NCI-H69 (cell line): Measurements from ENCODE around the gene ZNF320.
"Not testable (repeated sequence)": the region's sequence is repeated elsewhere in the genome, so short reads cannot be mapped to it uniquely, and the experiment has no call there.

Source experiments
- DNase-seq: peaks from one replicate; lab custom pipeline; 2025; lab: John Stamatoyannopoulos, UW

The ZNF320 gene

DNA sequence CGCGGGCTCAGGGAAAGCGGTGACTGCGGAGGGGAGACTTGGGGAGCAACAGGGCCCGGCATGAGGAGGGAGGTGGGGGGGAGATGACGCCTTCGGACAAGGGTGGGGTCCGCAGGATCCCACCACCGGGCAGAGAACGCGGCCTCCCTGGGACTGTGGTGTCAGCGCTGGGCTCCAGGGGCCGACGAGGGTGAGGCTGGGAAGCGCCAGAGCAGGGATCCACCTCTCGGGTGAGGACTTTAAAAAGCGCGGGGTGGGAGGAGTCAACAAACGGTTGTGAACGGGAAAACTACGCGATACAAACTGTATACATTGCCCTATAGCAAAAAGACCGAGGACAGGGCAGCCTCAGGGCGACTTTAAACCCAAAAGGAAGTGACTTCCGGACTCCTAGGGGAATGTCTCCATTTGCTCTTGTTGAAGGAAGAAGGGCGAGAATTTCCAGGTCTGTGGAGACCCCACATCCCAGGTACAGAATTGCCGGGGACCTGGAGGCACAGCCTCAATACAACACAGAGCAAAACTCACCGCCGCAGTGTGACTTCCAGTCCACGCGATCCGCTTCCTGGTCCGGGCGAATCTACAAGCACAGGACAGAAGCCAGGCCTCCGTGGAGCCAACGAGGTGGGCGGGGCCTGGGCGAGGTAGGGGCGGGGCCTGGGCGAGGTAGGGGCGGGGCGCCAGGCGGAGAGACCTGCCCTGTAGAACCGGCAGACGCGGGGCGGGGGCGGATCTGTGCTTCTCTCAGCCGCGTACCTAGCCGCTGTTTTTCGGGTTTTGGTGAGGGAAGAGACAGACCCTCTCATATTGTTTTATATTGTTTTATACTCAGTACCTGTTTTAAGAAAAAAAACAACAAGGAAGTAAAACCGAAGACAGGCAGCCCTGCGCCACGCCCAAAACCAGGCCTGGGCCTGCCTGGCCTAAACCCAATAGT lies 25.7 kb upstream of the ZNF320 start, which contains the start of gene ZNF888:
Gene ZNF888 (minus strand): TSS at position 588 of the 937 bp plus-strand sequence. CDS start 5,555 bp downstream, outside the sequence.
- DNase-seq = peak; percentile 91

DNA sequence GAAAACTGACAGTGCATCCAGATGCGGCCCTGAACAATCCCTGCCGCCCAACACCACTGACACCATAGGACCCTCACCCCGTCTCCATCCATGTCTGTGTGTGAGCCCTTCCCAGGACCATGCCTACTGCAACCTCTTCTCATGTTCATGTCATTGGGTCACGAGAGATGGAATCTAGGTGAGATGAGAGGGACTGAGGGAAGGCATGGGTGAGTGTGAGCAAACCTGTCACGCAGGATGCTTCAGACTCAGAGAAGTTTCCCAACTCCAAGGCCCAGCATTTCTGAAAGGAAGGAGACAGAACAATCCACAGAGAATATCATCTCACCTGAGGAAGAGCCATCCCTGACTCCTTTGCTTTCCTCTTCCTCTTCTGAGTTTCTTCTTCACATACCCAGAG lies 20.1 kb upstream of the ZNF320 start:
- no peak for DNase-seq

DNA sequence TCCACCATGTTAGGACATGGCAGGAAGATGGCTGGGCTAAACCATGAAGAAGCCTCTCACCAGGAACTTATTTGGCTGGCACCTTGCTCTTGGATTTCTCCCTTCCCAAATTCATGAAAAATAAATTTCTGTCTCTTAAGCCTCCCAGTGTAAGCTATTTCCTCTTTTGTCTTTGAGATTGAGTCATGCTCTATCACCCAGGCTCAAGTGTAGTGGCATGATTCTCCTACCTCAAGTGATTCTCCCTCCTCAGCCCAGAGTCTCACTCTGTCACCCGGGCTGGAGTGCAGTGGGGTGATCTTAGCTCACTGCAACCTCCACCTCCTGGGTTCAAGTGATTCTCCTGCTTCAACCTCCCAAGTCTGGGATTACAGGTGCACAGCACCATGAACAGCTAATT lies 13.2 kb upstream of the ZNF320 start:
- DNase-seq = no peak

DNA sequence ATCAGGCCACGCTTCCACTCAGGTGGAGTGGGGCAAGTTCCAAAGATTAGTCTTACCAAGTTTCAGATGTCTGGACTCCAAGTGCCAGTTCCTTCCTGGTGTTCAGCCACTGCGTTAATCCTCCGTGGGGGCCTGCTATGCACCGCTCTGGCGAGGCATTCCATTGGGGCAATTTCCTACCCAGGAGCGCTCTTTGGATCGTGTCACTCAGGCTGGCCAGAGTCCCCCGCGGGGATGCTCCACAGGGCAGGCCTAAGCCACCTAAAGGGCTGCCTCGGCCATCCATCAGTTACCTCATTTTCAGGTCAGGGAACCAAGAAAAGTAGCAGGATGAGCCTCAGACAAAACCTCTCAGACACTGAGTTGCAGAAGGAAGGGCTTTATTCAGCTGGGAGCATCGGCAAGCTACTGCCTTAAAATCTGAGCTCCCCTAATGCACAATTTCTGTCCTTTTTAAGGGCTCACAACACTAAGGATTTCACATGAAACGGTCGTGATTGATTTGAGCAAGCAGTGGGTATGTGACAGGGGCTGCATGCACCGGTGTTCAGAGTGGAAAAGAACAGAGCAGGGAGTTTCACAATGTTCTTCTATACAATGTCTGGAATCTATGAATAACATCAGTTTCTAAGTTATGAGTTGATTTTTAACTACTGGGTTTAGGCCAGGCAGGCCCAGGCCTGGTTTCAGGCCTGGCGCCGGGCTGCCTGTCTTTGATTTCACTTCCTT lies 6.8 kb upstream of the ZNF320 start:
- DNase-seq = not testable (repeated sequence)

DNA sequence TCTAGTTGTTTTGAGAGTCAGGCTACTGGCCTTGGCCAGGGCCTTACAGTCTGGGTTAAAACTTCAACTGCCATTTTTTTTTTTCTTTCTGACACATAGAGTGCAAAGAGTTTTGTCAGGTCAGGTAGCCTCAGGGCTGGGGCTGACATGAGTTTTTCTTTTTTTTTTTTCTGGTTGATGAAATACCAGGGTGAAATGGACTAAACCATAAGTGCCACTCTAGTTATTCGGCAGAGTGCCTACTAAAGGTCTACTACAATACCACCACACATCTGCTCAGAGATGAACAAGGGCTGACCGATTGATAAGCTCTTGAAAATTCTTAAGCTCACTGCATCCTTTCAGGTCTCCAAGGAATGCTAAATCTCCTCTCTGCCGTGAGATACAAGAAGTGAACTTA lies 4.4 kb upstream of the ZNF320 start:
- no peak for DNase-seq

DNA sequence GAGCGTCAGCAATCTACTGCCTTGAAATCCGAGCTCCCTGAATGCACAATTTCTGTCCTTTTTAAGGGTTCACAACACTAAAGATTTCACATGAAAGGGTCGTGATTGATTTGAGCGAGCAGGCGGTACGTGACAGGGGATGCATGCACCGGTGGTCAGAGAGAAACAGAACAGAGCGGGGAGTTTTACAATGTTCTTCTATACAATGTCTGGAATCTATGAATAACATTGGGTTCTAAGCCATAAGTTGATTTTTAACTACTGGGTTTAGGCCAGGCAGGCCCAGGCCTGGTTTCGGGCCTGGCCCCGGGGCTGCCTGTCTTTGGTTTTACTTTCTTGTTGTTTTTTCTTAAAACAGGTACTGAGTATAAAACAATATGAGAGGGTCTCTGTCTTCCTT lies 1.2 kb upstream of the ZNF320 start:
- not testable (repeated sequence) for DNase-seq

DNA sequence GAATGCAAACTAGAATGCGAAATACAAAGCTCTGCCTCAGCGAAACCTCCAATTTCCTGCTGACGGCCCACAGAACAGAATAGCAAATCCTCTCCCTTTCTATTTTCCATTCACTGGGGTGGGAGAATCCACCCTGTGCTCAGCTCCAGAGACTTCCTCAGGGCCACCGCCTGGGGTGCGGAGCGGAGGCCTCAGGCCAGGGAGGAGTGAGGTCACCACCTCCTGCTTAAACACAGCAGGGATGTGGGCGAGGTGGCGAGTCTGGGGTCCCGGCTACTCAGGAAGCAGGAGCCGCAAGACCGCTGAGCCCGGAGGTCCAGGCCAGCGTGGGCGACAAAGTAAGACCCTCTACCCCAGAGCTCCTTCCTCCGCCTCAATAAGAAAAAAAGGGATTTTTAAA lies 666 bp upstream of the ZNF320 start:
- no peak for DNase-seq

DNA sequence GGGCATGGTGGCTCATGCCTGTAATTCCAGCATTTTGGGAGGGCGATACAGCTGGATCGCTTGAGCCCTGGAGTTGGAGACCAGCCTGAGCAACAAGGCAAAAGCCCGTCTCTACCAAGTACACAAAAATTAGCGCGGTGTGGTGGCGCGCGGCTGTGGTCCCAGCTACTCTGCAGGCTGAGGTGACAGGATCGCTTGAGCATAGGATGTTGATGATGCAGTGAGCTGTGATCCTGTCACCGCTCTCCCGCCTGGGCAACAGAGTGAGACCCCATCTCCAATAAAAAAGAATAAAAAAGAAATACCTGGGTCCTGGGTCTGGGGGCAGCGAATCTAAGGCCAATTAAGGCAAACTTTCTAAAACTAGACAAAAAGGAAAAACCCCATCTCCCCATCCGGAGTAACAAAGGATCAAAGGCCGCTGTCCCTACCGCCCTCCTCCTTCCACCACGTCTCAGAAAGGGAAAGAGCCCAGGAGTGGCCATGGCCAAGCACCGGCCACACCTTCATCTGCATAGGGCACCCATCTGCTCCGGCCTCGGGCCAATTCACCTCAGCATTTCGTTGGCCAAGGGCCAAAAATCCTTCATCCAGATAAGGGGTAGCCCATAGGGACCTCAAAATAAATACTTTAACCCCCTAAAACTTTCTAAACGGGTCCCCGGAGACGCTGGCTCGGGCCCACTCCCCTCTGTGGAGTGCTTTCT lies 851 bp downstream of the ZNF320 start:
- DNase-seq = peak; percentile 71

DNA sequence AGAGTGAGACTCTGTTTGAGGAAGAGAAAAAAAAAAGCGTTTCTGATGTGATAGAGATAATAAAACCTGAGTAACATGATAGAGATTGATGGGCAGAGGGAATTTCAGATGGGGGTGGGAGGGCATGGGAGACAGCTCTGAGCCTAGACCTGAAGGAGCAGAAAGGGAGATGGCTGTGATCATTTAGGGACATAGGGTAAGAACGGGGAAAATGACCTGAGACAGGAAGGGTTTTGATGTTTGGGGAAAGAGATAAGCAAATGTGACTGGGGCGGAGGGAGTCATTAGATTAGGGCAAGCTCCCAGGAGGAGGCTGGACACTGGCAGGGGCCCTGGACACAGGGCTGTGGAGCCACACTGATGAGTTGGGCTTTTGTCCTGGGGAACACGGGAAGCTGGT lies 6.1 kb downstream of the ZNF320 start:
- DNase-seq = no peak

DNA sequence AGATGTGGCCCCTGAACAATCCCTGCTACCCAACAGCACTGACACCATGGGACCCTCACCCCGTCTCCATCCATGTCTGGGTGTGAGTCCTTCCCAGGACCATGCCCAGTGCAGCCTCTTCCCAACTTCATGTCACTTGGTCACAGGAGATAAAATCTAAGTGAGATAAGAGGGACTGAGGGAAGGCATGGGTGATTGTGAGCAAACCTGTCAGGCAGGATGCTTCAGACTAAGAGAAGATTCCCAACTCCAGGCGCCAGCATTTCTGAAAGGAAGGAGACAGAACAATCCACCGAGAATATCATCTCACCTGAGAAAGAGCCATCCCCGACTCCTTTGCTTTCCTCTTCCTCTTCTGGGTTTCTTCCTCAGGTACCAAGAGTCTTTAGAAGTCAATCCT lies 7.5 kb downstream of the ZNF320 start:
- DNase-seq = no peak

DNA sequence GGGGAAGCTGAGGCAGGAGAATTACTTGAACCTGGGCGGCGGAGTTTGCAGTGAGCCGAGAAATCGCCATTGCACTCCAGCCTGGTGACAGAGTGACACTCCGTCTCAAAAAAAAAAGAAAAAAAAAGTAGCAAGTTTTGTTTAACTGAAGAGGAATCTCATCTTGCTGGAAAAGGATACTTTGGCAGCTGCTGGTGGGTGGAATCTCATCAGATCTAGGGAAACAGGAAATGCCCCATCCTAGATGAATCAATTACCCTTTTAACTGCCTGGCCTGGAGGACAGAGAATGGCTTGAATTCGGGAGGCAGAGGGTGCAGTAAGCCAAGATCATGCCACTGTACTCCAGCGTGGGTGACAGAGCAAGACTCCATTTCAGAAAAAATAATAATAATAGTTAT lies 8.4 kb downstream of the ZNF320 start:
- DNase-seq = no peak

DNA sequence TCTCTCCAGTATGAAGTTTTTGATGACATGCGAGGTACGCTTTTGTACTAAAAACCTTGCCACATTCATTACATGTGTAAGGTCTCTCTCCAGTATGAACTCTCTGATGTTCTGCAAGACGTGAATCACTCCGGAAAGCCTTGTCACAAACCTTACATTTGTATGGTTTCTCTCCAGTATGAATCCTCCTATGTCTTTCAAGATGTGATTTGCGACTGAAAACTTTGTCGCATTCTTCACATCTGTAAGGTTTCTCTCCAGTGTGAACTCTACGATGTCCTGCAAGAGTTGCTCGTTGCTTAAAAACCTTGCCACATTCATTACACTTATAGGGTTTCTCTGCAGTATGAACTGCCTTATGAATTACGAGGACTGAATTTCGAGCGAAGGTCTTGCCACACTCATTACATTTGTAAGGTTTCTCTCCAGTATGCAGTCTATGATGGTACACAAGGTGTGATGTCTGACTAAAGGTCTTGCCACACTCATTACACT lies 16.5 kb downstream of the ZNF320 start:
- no peak for DNase-seq

DNA sequence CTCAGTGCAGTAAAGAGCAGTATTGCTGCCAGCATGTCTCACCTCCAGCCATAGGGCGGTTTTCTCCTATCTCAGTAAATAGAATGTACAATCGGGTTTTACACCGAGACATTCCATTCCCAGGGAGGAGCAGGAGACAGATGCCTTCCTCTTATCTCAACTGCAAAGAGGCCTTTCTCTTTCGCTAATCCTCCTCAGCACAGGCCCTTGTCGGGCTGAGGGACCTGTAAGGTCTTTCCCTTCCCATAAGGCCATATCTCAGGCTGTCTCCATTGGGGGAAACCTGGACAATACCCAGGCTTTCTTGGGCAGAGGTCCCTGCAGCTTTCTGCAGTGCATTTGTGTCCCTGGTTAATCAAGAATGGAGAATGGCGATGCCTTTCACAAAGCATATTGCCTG lies 24.4 kb downstream of the ZNF320 start:
- not testable (repeated sequence) for DNase-seq

DNA sequence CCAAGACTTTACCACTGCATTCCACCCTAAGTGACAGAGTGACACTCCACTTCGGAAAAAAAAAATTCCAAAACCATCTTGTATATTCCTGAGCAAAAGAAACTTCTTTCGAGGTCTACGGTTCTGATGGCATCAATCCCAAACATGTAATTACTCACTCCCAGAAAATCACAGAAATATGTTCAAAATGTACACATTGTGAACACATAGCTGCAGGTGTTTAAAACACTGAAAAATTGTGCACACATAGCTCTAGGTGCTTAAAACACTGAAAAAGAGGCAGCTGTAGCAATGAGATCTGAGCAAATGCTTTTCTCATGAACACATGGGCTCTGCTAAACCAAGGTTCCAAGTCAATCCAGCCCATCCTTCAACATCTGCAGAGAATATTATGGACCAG lies 26.0 kb downstream of the ZNF320 start:
- no peak for DNase-seq

DNA sequence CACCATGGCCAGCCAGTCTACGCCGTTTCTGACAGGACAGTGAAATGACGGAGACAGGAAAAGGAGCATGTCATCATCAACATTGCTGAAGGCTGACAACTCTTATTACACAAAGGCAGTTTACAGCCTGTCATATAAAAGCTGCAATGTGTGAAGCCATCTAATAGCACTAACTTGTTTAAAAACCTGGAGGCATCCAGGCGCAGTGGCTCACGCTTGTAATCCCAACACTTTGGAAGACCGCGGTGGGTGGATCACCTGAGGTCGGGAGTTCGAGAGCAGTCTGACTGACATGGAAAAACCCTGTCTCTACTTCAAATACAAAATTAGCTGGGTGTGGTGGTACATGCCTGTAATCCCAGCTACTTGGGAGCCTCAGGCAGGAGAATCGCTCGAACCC lies 29.4 kb downstream of the ZNF320 start:
- not testable (repeated sequence) for DNase-seq

DNA sequence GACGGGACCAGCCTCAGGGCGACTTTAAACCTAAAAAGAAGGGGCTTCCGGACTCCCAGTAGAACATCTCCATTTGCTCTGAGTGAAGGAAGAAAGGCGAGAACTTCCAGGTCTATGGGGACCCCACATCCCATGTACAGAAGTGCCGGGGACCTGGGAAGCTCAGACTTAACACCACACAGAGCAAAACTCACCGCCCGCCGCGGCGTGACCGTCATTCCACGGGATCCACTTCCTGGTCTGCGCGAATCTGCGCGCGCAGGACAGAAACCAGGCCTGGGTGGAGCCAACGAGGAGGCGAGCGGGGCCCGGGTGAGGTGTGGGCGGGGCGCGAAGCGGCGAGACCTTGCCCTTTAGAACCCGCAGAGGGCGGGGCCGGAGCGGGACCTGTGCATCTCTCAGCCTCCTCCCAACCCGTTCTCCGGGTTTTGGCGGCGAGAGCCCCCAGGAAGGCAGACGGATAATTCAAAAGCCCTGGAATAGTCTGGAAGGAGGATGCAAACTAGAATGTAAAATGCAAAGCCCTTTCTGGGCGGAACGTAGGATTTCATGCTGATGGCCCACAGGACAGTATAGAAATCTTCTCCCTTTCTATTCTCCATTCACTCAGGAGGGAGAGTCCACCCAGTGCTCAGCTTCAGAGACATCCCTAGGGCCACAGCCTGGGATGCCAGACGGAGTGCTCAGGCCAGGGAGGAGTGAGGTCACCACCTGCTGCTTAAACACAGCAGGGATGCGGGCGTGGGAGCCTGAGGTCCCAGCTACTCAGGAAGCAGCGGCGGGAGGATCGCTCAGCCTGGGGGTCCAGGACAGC lies 39.9 kb downstream of the ZNF320 start, which contains the start of gene ZNF468:
Gene ZNF468 (minus strand): TSS at position 242 of the 814 bp plus-strand sequence. CDS start 3,347 bp downstream, outside the sequence.
- peak; percentile 80 for DNase-seq

DNA sequence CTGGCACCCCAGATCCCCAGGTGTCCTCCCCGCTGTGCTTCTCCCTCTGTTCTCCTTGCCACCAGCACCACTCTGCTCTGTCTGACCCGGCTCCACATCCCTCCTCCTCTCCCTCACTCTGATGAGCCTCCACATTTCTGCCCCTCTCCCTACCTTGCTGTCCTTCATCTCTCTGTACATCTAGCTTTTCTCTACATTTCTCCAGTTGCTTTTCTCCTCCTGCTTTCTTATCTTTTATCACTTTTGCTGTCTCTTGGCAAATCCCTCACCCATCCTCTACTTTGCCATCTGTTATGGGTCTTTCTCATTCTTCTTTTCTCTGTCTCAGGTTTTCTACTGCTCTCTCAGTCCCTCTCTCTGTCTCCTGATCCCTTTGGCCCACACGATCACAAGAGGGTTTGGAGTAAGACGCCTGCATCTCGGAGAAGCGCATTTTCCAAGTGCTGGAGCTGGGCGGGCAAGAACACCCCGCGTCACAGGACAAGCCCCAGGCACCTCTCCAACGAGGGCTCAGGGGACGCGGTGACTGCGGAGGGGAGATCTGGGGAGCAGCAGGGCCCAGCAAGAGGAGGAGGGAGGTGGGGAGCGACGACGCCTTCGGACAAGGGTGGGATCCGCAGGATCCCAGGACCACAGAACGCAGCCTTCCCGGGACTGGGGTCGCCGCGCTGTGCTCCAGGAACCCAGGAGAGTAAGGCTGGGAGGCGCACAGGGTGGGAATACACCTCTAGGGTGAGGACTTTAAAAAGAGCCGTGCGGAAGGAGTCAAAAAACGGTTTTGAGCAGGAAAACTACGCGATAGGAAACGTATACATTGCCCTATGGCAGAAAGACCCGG lies 40.7 kb downstream of the ZNF320 start:
- peak; percentile 53 for DNase-seq
